Breast epithelium (tissue), 4 donors: ENCODE results near the gene TAL2. TPM values are rescaled to one million over a fixed set of nuclear protein-coding genes. Genes with fewer than 3 reads are reported as not detected.

ENCODE experiments used
- DNase-seq, 2 donors: peaks; one replicate each; pipeline ENCODE4 v3.0.0-alpha.2; 2019; ENCODE audit warnings: low spot score in 2 of 2
- H3K27ac ChIP-seq, 2 donors: fragments of 200-600 bp; sonication (generic) in 1 of 2; one replicate each; pipeline ENCODE4 v1.5.1; 2016 to 2019; ENCODE audit warnings: mild to moderate bottlenecking in 1 of 2
- H3K27me3 ChIP-seq, 2 donors: fragments of 200-600 bp; sonication (generic) in 1 of 2; one replicate each; pipeline versions ENCODE4 v1.5.1 to v1.6.0; 2017 to 2019; ENCODE audit warnings: control low read depth in 1 of 2, mild to moderate bottlenecking in 1 of 2
- H3K36me3 ChIP-seq: fragments of 200-600 bp; one replicate; pipeline ENCODE4 v1.5.1; 2019
- H3K4me1 ChIP-seq, 2 donors: fragments of 200-600 bp; sonication (generic); one replicate each; pipeline ENCODE4 v1.5.1; 2016 to 2019; ENCODE audit warnings: control low read depth in 1 of 2
- H3K4me3 ChIP-seq, 3 donors: fragments of 200-600 bp; sonication (generic); 1 replicate in 2 of 3; 2 replicates in 1 of 3; pipeline ENCODE4 v1.5.1; 2016 to 2019; ENCODE audit warnings: mild to moderate bottlenecking in 3 of 3, moderate library complexity in 2 of 3
- H3K9me3 ChIP-seq, 2 donors: fragments of 200-600 bp; sonication (generic) in 1 of 2; one replicate each; pipeline ENCODE4 v1.5.1; 2016 to 2019; ENCODE audit warnings: control low read depth in 1 of 2
- CTCF ChIP-seq, 3 donors: fragments of 450-650 bp; IDR thresholded peaks; one replicate each; pipeline ENCODE4 v1.5.1; 2016 to 2017; ENCODE audit warnings: antibody characterized with exemption in 3 of 3, mild to moderate bottlenecking in 3 of 3, moderate library complexity in 3 of 3
- POLR2A ChIP-seq: fragments of 450-650 bp; IDR thresholded peaks from one replicate; pipeline ENCODE4 v1.6.1; 2016; ENCODE audit warnings: antibody characterized with exemption, mild to moderate bottlenecking, moderate library complexity
- POLR2AphosphoS5 ChIP-seq, 3 donors: sonication (generic); formaldehyde crosslinking; IDR thresholded peaks; one replicate each; pipeline ENCODE4 v1.6.1; 2017; ENCODE audit warnings: antibody characterized with exemption in 3 of 3
- intact Hi-C: fragments of 100-400 bp; cut with DNase I; formaldehyde crosslinking; loops from one replicate; pipeline ENCODE4 v1.15.1; 2023; ENCODE audit warnings: low total_unique reads
- total RNA-seq, 3 donors: library from RNA; depleted of rRNA; stranded (reverse); fragments of >200 nt; gene quantifications; one replicate each; pipeline ENCODE4 v1.1.0, GENCODE V29; 2016

TAL2 gene
- total RNA-seq, 3 donors from 2014 or later: not detected

- H3K4me1 ChIP-seq: no peaks in the 10 kb centered on the region
- H3K9me3 ChIP-seq: no peaks in the 10 kb centered on the region
- H3K27me3 ChIP-seq: peaks cover 0 to 24% of the 10 kb centered on the region in 2 donors
- no peak for DNase-seq
- no peak overlapping the region for H3K4me3 ChIP-seq
- H3K36me3 ChIP-seq: no peaks in the 10 kb centered on the region
- TF ChIP-seq POLR2A: no peak
- TF ChIP-seq POLR2AphosphoS5 (IDR thresholded peaks at IDR 0.05): no peak
- TF ChIP-seq CTCF (IDR thresholded peaks at IDR 0.05): no peak
- H3K27ac ChIP-seq: no peak overlapping the region
- intact Hi-C loops: loop anchor here (5.0 kb wide), 1 partner anchor 909 kb away; no protein-coding TSS in a partner anchor
Observed at GRCh38 chr9:105658351-105658750, 3.9 kb upstream of the TAL2 start.

- Histone ChIP-seq H3K4me3 (no peak overlapping the region), H3K36me3 (no peaks in the 10 kb centered on the region), H3K4me1 (no peaks in the 10 kb centered on the region), H3K9me3 (no peaks in the 10 kb centered on the region), H3K27me3 (peaks cover 0 to 21% of the 10 kb centered on the region in 2 donors), H3K27ac (no peak overlapping the region)
- intact Hi-C loops: no loop called here
- TF ChIP-seq POLR2A (no peak), CTCF (IDR thresholded peaks at IDR 0.05) (no peak), POLR2AphosphoS5 (IDR thresholded peaks at IDR 0.05) (no peak)
- no peak for DNase-seq
Observed at GRCh38 chr9:105661011-105661410, 1.2 kb upstream of the TAL2 start.

GRCh38 chr9:105663914-105664313, 1.7 kb downstream of the TAL2 start:
- Histone ChIP-seq H3K9me3 (no peaks in the 10 kb centered on the region), H3K27ac (no peak overlapping the region), H3K27me3 (peaks cover 0 to 7% of the 10 kb centered on the region in 2 donors), H3K4me3 (no peak overlapping the region), H3K4me1 (no peaks in the 10 kb centered on the region), H3K36me3 (no peaks in the 10 kb centered on the region)
- TF ChIP-seq POLR2A: no peak
- TF ChIP-seq CTCF (IDR thresholded peaks at IDR 0.05): no peak
- TF ChIP-seq POLR2AphosphoS5 (IDR thresholded peaks at IDR 0.05): no peak
- intact Hi-C loops: no loop called here
- no peak for DNase-seq

GRCh38 chr9:105667867-105668266, 5.6 kb downstream of the TAL2 start:
- TF ChIP-seq CTCF (IDR thresholded peaks at IDR 0.05) (no peak), POLR2A (no peak), POLR2AphosphoS5 (IDR thresholded peaks at IDR 0.05) (no peak)
- intact Hi-C loops: no loop called here
- H3K9me3 ChIP-seq: no peaks in the 10 kb centered on the region
- no peaks in the 10 kb centered on the region for H3K36me3 ChIP-seq
- DNase-seq: no peak
- H3K27ac ChIP-seq: no peak overlapping the region
- H3K4me1 ChIP-seq: no peaks in the 10 kb centered on the region
- H3K27me3 ChIP-seq: no peaks in the 10 kb centered on the region
- H3K4me3 ChIP-seq: no peak overlapping the region

GRCh38 chr9:105670315-105670714, 8.1 kb downstream of the TAL2 start:
- Histone ChIP-seq H3K27ac (no peak overlapping the region), H3K9me3 (no peaks in the 10 kb centered on the region), H3K36me3 (no peaks in the 10 kb centered on the region), H3K4me3 (no peak overlapping the region), H3K4me1 (no peaks in the 10 kb centered on the region), H3K27me3 (no peaks in the 10 kb centered on the region)
- TF ChIP-seq CTCF (IDR thresholded peaks at IDR 0.05) (no peak), POLR2A (no peak), POLR2AphosphoS5 (IDR thresholded peaks at IDR 0.05) (no peak)
- no peak for DNase-seq
- intact Hi-C loops: no loop called here
